ENCODE data around the gene BTBD16. TPM values are rescaled to one million over a fixed set of nuclear protein-coding genes. Genes with fewer than 3 reads are reported as not detected.

BTBD16 gene
- polyA plus RNA-seq, 3 donors from 2014 or later: not detected

GRCh38 chr10:122253605-122254004, 17.5 kb upstream of the BTBD16 start:
- peaks cover 3 to 5% (median 5%) of the 10 kb centered on the region in 3 donors for H3K27me3 Mint-ChIP-seq (ENCODE audit: low read depth in 3 of 3)
- no peak overlapping the region for H3K27ac Mint-ChIP-seq

GRCh38 chr10:122254831-122255230, 16.3 kb upstream of the BTBD16 start:
- peaks cover 3 to 6% (median 4%) of the 10 kb centered on the region in 3 donors for H3K27me3 Mint-ChIP-seq (ENCODE audit: low read depth in 3 of 3)
- H3K4me1 Mint-ChIP-seq: no peaks in the 10 kb centered on the region
- no peaks in the 10 kb centered on the region for H3K36me3 Mint-ChIP-seq
- H3K4me3 Mint-ChIP-seq: no peak overlapping the region
- no peaks in the 10 kb centered on the region for H3K9me3 Mint-ChIP-seq
- no peak for DNase-seq
- H3K27ac Mint-ChIP-seq: no peak overlapping the region

More at GRCh38 chr10:122253605-122254004, 17.5 kb upstream of the BTBD16 start:
- DNase-seq: no peak
- no peak overlapping the region for H3K4me3 Mint-ChIP-seq
- H3K36me3 Mint-ChIP-seq: no peaks in the 10 kb centered on the region
- no peaks in the 10 kb centered on the region for H3K9me3 Mint-ChIP-seq
- no peaks in the 10 kb centered on the region for H3K4me1 Mint-ChIP-seq

- Mint-ChIP-seq H3K9me3 (no peaks in the 10 kb centered on the region), H3K36me3 (no peaks in the 10 kb centered on the region), H3K4me3 (no peak overlapping the region), H3K27me3 (ENCODE audit: low read depth in 3 of 3) (peaks cover 0 to 7% (median 4%) of the 10 kb centered on the region in 3 donors), H3K4me1 (no peaks in the 10 kb centered on the region), H3K27ac (no peak overlapping the region)
- no peak for DNase-seq
Measured at GRCh38 chr10:122255509-122256301, 15.4 kb upstream of the BTBD16 start.

GRCh38 chr10:122257041-122257440, 14.1 kb upstream of the BTBD16 start:
- Mint-ChIP-seq H3K27ac (no peak overlapping the region), H3K9me3 (peaks cover 0 to 5% (median 0%) of the 10 kb centered on the region in 6 donors), H3K36me3 (no peaks in the 10 kb centered on the region), H3K27me3 (ENCODE audit: low read depth in 3 of 3) (peaks cover 0 to 7% (median 6%) of the 10 kb centered on the region in 3 donors), H3K4me3 (no peak overlapping the region), H3K4me1 (no peaks in the 10 kb centered on the region)
- DNase-seq: no peak

- no peak overlapping the region for H3K4me3 Mint-ChIP-seq
- H3K27me3 Mint-ChIP-seq (ENCODE audit: low read depth in 3 of 3): peaks cover 2 to 9% (median 7%) of the 10 kb centered on the region in 3 donors
- H3K36me3 Mint-ChIP-seq: no peaks in the 10 kb centered on the region
- no peaks in the 10 kb centered on the region for H3K4me1 Mint-ChIP-seq
- DNase-seq: no peak
- H3K9me3 Mint-ChIP-seq: peaks cover 0 to 8% (median 5%) of the 10 kb centered on the region in 6 donors
- no peak overlapping the region for H3K27ac Mint-ChIP-seq
Measured at GRCh38 chr10:122258136-122259074, 12.7 kb upstream of the BTBD16 start.

- H3K27me3 Mint-ChIP-seq (ENCODE audit: low read depth in 3 of 3): peaks cover 6 to 9% (median 7%) of the 10 kb centered on the region in 3 donors
- peaks cover 0 to 9% (median 6%) of the 10 kb centered on the region in 6 donors for H3K9me3 Mint-ChIP-seq
Measured at GRCh38 chr10:122259075-122259466, 12.0 kb upstream of the BTBD16 start.

GRCh38 chr10:122261584-122261983, 9.5 kb upstream of the BTBD16 start:
- no peaks in the 10 kb centered on the region for H3K4me1 Mint-ChIP-seq
- DNase-seq: no peak
- H3K36me3 Mint-ChIP-seq: no peaks in the 10 kb centered on the region
- H3K27ac Mint-ChIP-seq: no peak overlapping the region
- H3K4me3 Mint-ChIP-seq: no peak overlapping the region
- H3K27me3 Mint-ChIP-seq (ENCODE audit: low read depth in 3 of 3): peaks cover 2 to 7% (median 6%) of the 10 kb centered on the region in 3 donors
- H3K9me3 Mint-ChIP-seq: peaks cover 0 to 9% (median 6%) of the 10 kb centered on the region in 6 donors

More at GRCh38 chr10:122259075-122259466, 12.0 kb upstream of the BTBD16 start:
- Mint-ChIP-seq H3K27ac (no peak overlapping the region), H3K4me3 (no peak overlapping the region), H3K36me3 (no peaks in the 10 kb centered on the region), H3K4me1 (no peaks in the 10 kb centered on the region)
- no peak for DNase-seq

- H3K27ac Mint-ChIP-seq: no peak overlapping the region
- H3K4me1 Mint-ChIP-seq: no peaks in the 10 kb centered on the region
- no peaks in the 10 kb centered on the region for H3K36me3 Mint-ChIP-seq
- no peak overlapping the region for H3K4me3 Mint-ChIP-seq
- peaks cover 2 to 8% (median 7%) of the 10 kb centered on the region in 3 donors for H3K27me3 Mint-ChIP-seq (ENCODE audit: low read depth in 3 of 3)
- DNase-seq: no peak
- peaks cover 0 to 9% (median 6%) of the 10 kb centered on the region in 6 donors for H3K9me3 Mint-ChIP-seq
Measured at GRCh38 chr10:122263971-122264370, 7.1 kb upstream of the BTBD16 start.

- Mint-ChIP-seq H3K9me3 (peaks cover 0 to 9% (median 6%) of the 10 kb centered on the region in 6 donors), H3K4me1 (no peaks in the 10 kb centered on the region), H3K27ac (no peak overlapping the region), H3K27me3 (ENCODE audit: low read depth in 3 of 3) (peaks cover 2 to 8% (median 7%) of the 10 kb centered on the region in 3 donors), H3K4me3 (no peak overlapping the region), H3K36me3 (no peaks in the 10 kb centered on the region)
- no peak for DNase-seq
Measured at GRCh38 chr10:122264436-122264835, 6.7 kb upstream of the BTBD16 start.

GRCh38 chr10:122264931-122265330, 6.2 kb upstream of the BTBD16 start:
- DNase-seq: no peak
- H3K4me1 Mint-ChIP-seq: no peaks in the 10 kb centered on the region
- peaks cover under 1 to 8% (median 7%) of the 10 kb centered on the region in 3 donors for H3K27me3 Mint-ChIP-seq (ENCODE audit: low read depth in 3 of 3)
- H3K27ac Mint-ChIP-seq: no peak overlapping the region
- H3K36me3 Mint-ChIP-seq: no peaks in the 10 kb centered on the region
- peaks cover 0 to 9% (median 6%) of the 10 kb centered on the region in 6 donors for H3K9me3 Mint-ChIP-seq
- H3K4me3 Mint-ChIP-seq: no peak overlapping the region

GRCh38 chr10:122265896-122266295, 5.2 kb upstream of the BTBD16 start:
- no peaks in the 10 kb centered on the region for H3K4me1 Mint-ChIP-seq
- H3K9me3 Mint-ChIP-seq: peaks cover 0 to 9% (median 6%) of the 10 kb centered on the region in 6 donors
- H3K27me3 Mint-ChIP-seq (ENCODE audit: low read depth in 3 of 3): peaks cover 0 to 8% (median 7%) of the 10 kb centered on the region in 3 donors
- H3K27ac Mint-ChIP-seq: no peak overlapping the region
- H3K4me3 Mint-ChIP-seq: no peak overlapping the region
- H3K36me3 Mint-ChIP-seq: no peaks in the 10 kb centered on the region
- no peak for DNase-seq

- peaks cover 0 to 7% (median 3%) of the 10 kb centered on the region in 6 donors for H3K9me3 Mint-ChIP-seq
- no peaks in the 10 kb centered on the region for H3K4me1 Mint-ChIP-seq
- DNase-seq: peak; percentile 13 to 33 (median 17)
- H3K27me3 Mint-ChIP-seq (ENCODE audit: low read depth in 3 of 3): peaks cover 4 to 8% (median 5%) of the 10 kb centered on the region in 3 donors
- H3K4me3 Mint-ChIP-seq: no peak overlapping the region
- no peak overlapping the region for H3K27ac Mint-ChIP-seq
- no peaks in the 10 kb centered on the region for H3K36me3 Mint-ChIP-seq
Measured at GRCh38 chr10:122267849-122268737, 3.0 kb upstream of the BTBD16 start.
